SJSA1 (cell line): Measurements from ENCODE around the gene LRR1. TPM values are rescaled to one million over a fixed set of nuclear protein-coding genes. Genes with fewer than 3 reads are reported as not detected.
"Not testable (repeated sequence)": the region's sequence is repeated elsewhere in the genome, so short reads cannot be mapped to it uniquely, and the experiment has no call there.

Experiments used
- DNase-seq, 2 experiments: peaks; one replicate each; pipeline ENCODE4 v3.0.0-alpha.2; 2015 to 2020; ENCODE audit warnings: low spot score in 2 of 2, low read depth in 1 of 2
- H3K27ac ChIP-seq: fragments of 250-450 bp; sonication (Bioruptor Pico); 2 replicates; pipeline ENCODE4 v1.5.1; 2020; ENCODE audit warnings: mild to moderate bottlenecking, moderate library complexity
- H3K27me3 ChIP-seq: fragments of 250-450 bp; sonication (Bioruptor Pico); replicated peaks from 2 replicates; pipeline ENCODE4 v1.5.1; 2020; ENCODE audit warnings: mild to moderate bottlenecking, moderate library complexity
- H3K36me3 ChIP-seq: fragments of 250-450 bp; sonication (Bioruptor Pico); 2 replicates; pipeline ENCODE4 v1.5.1; 2020; ENCODE audit warnings: mild to moderate bottlenecking
- H3K4me1 ChIP-seq: fragments of 250-450 bp; sonication (Bioruptor Pico); replicated peaks from 2 replicates; pipeline ENCODE4 v1.6.1; 2021; ENCODE audit warnings: mild to moderate bottlenecking
- H3K4me3 ChIP-seq: fragments of 250-450 bp; sonication (Bioruptor Pico); 2 replicates; pipeline ENCODE4 v1.5.1; 2020; ENCODE audit warnings: mild to moderate bottlenecking
- H3K9me3 ChIP-seq: fragments of 250-450 bp; sonication (Bioruptor Pico); replicated peaks from 2 replicates; pipeline ENCODE4 v1.5.1; 2020; ENCODE audit warnings: mild to moderate bottlenecking
- total RNA-seq: library from RNA; depleted of rRNA; stranded (reverse); fragments of >200 nt; shearing (Covaris generic); gene quantifications from 2 replicates; pipeline ENCODE4 v1.2.3, GENCODE V29; 2014

The LRR1 gene
- total RNA-seq, 1 experiment from 2014 or later: 46.7 TPM

- Histone ChIP-seq H3K36me3 (peaks cover 53% of the 10 kb centered on the region), H3K27ac (no peak overlapping the region), H3K27me3 (no peaks in the 10 kb centered on the region), H3K4me1 (peaks cover 4% of the 10 kb centered on the region), H3K4me3 (no peak overlapping the region), H3K9me3 (no peaks in the 10 kb centered on the region)
- DNase-seq: no peak
Measured at GRCh38 chr14:49612251-49612650, 13.5 kb downstream of the LRR1 start.

- Histone ChIP-seq H3K27ac (no peak overlapping the region), H3K36me3 (peaks cover 53% of the 10 kb centered on the region)
- DNase-seq: no peak
Measured at GRCh38 chr14:49612671-49613070, 13.9 kb downstream of the LRR1 start.

DNA sequence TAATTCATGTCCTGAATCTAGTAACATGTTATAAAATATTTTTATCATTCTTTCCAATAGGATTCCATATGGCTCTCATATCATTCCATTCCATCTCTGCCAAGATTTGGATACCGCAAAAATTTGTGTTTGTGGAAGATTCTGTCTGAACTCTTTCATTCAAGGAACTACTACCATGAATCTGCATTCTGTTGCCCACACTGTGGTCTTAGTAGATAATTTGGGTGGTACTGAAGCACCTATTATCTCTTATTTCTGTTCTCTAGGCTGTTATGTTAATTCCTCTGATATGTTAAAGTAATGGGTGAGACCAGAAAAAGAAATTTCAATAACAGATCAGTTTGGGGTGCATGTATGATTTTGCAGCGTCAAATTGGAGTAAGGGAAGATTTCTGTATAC lies 15.5 kb downstream of the LRR1 start:
- no peak overlapping the region for H3K4me3 ChIP-seq
- DNase-seq: no peak
- peaks cover 24% of the 10 kb centered on the region for H3K4me1 ChIP-seq
- H3K27me3 ChIP-seq: no peaks in the 10 kb centered on the region
- H3K36me3 ChIP-seq: peaks cover 63% of the 10 kb centered on the region
- H3K27ac ChIP-seq: no peak overlapping the region
- no peaks in the 10 kb centered on the region for H3K9me3 ChIP-seq

More at GRCh38 chr14:49612671-49613070, 13.9 kb downstream of the LRR1 start:
- Histone ChIP-seq H3K9me3 (no peaks in the 10 kb centered on the region), H3K4me1 (peaks cover 8% of the 10 kb centered on the region), H3K4me3 (no peak overlapping the region), H3K27me3 (no peaks in the 10 kb centered on the region)

- no peaks in the 10 kb centered on the region for H3K9me3 ChIP-seq
- H3K36me3 ChIP-seq: peaks cover 65% of the 10 kb centered on the region
- H3K27ac ChIP-seq: no peak overlapping the region
- H3K27me3 ChIP-seq: no peaks in the 10 kb centered on the region
- no peak overlapping the region for H3K4me3 ChIP-seq
- peaks cover 24% of the 10 kb centered on the region for H3K4me1 ChIP-seq
- no peak for DNase-seq
Measured at GRCh38 chr14:49615776-49616175, 17.0 kb downstream of the LRR1 start.

GRCh38 chr14:49617852-49618519 lies 19.2 kb downstream of the LRR1 start:
- no peak for DNase-seq
- Histone ChIP-seq H3K4me3 (no peak overlapping the region), H3K27ac (no peak overlapping the region), H3K9me3 (no peaks in the 10 kb centered on the region), H3K27me3 (no peaks in the 10 kb centered on the region), H3K4me1 (peaks cover 37% of the 10 kb centered on the region), H3K36me3 (peaks cover 71% of the 10 kb centered on the region)

DNA sequence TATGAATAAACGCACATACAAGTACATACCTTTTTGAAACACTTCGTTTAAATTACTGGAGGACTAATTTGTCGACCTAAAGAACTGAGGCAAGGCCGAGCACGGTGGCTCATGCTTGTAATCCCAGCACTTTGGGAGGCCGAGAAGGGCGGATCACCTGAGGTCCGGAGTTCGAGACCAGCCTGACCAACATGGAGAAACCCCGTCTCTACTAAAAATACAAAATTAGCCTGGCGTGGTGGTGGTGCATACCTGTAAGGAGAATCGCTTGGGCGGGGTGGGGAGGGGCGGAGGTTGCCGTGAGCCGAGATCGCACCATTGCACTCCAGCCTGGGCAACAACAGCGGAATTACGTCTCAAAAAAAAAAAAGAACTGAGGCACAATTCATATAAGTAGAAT lies 20.5 kb downstream of the LRR1 start:
- not testable (repeated sequence) for H3K27ac ChIP-seq, H3K27me3 ChIP-seq, DNase-seq, H3K9me3 ChIP-seq
- H3K4me3 ChIP-seq: peak overlapping the region; percentile 73
- H3K4me1 ChIP-seq: peaks cover 37% of the 10 kb centered on the region
- H3K36me3 ChIP-seq: peaks cover 74% of the 10 kb centered on the region

- Histone ChIP-seq H3K9me3 (no peaks in the 10 kb centered on the region), H3K27me3 (no peaks in the 10 kb centered on the region), H3K4me1 (peaks cover 37% of the 10 kb centered on the region), H3K4me3 (peak overlapping the region; percentile 73), H3K36me3 (peaks cover 70% of the 10 kb centered on the region), H3K27ac (peak overlapping the region; percentile 80)
- DNase-seq: no peak
Measured at GRCh38 chr14:49619730-49620129, 21.0 kb downstream of the LRR1 start.

DNA sequence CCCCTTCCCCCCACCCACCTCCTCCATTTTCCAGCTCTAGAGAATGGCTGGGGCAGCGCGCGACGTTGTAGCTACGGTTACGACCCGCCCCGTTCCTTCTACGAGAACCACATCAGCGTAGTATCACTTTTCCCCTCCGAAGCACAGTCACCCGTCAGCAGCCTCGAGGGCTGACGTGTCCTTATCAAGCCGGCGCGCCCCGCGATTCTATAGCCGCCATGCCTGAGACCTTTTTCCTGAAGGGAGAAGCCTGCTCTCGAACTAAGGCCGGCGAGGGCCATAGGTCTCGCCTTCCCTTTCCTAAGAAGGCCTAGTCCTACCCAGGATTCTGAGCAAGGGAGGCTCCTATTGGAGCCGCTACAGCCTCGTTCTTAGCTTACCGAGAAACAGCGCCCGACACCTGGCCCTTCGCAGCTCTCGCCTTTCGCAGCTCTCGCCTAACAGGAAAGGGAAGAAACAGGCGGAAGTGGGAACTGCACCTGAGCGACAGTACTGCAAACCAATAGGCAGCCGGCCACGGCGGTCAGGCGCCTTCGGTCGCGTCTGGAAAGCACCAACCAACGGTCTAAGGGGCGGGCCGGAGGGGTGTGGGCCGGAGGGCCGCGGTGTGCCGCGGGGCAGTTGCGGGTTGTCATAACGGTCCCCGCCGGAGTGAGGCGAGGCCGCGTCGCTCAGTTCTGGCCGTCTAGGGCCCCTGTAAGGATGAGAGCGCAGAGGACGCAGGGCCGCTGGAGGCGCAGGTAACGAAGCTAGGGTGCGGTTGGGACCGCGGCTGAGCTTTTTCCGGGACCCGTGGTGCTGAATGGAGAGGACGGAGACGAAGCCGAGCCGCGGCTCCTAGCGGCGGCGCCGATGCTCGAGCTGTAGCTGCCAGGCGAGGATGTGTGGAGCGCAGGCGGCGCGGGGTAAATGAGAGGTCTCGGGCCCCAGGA lies 21.7 kb downstream of the LRR1 start, which contains the start of the genes MGAT2 and RPL36AL:
Gene MGAT2, plus strand, starts transcription at position 618 of the 932 bp plus-strand sequence. CDS start 470 bp downstream, outside the sequence.
Gene RPL36AL, minus strand, starts transcription at position 445 of the 932 bp plus-strand sequence. CDS start 1,522 bp downstream, outside the sequence.
- peak within 1 kb of the TSS; percentile 73 for H3K4me3 ChIP-seq

DNA sequence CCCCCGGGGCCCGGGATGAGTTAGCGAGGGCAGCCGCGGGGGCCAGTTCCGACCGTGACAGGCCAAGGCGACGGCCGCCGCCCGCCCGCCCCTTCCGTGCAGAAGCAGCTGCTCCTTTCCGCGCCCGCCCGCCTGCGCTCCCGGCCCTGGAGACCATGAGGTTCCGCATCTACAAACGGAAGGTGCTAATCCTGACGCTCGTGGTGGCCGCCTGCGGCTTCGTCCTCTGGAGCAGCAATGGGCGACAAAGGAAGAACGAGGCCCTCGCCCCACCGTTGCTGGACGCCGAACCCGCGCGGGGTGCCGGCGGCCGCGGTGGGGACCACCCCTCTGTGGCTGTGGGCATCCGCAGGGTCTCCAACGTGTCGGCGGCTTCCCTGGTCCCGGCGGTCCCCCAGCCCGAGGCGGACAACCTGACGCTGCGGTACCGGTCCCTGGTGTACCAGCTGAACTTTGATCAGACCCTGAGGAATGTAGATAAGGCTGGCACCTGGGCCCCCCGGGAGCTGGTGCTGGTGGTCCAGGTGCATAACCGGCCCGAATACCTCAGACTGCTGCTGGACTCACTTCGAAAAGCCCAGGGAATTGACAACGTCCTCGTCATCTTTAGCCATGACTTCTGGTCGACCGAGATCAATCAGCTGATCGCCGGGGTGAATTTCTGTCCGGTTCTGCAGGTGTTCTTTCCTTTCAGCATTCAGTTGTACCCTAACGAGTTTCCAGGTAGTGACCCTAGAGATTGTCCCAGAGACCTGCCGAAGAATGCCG lies 22.6 kb downstream of the LRR1 start:
- H3K4me1 ChIP-seq: peaks cover 37% of the 10 kb centered on the region
- DNase-seq: peak in 1 of 2 experiments; percentile 66

More for the DNA sequence above, 21.7 kb downstream of the LRR1 start, which contains the start of the genes MGAT2 and RPL36AL:
- Histone ChIP-seq H3K27ac (peak within 1 kb of the TSS; percentile 80), H3K36me3 (peaks cover 69% of the 10 kb centered on the region), H3K27me3 (no peaks in the 10 kb centered on the region), H3K9me3 (no peaks in the 10 kb centered on the region), H3K4me1 (peaks cover 37% of the 10 kb centered on the region)
- peak; percentile 92 to 98 for DNase-seq

GRCh38 chr14:49622022-49622607 lies 23.4 kb downstream of the LRR1 start:
- no peak overlapping the region for H3K27ac ChIP-seq
- peaks cover 34% of the 10 kb centered on the region for H3K4me1 ChIP-seq
- no peaks in the 10 kb centered on the region for H3K27me3 ChIP-seq
- no peaks in the 10 kb centered on the region for H3K9me3 ChIP-seq
- H3K4me3 ChIP-seq: peak overlapping the region; percentile 73
- peak in 1 of 2 experiments; percentile 30 for DNase-seq
- peaks cover 64% of the 10 kb centered on the region for H3K36me3 ChIP-seq

More for the DNA sequence above, 22.6 kb downstream of the LRR1 start:
- no peaks in the 10 kb centered on the region for H3K27me3 ChIP-seq
- no peaks in the 10 kb centered on the region for H3K9me3 ChIP-seq
- H3K4me3 ChIP-seq: peak overlapping the region; percentile 73
- peak overlapping the region; percentile 80 for H3K27ac ChIP-seq
- peaks cover 70% of the 10 kb centered on the region for H3K36me3 ChIP-seq

DNA sequence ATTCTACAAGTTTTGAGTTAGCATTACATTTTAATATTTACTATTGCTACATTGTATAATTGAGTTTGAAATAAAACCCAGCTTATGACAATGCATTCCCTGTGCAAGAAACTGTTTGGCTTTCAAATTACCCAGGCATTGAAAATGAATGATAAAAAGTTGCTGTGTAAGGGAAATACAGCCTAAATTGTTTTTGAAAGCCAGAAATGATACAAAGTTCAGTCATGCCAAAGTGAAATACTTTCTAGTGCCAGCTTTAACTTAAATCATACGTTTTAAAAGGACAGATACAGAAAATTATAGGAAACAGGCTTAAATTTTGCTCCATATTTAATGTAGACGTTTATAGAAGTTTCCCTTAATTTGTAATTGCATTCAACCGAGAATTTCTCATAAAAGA lies 24.6 kb downstream of the LRR1 start:
- no peaks in the 10 kb centered on the region for H3K9me3 ChIP-seq
- DNase-seq: no peak
- no peaks in the 10 kb centered on the region for H3K27me3 ChIP-seq
- no peak overlapping the region for H3K4me3 ChIP-seq
- H3K36me3 ChIP-seq: peaks cover 53% of the 10 kb centered on the region
- H3K4me1 ChIP-seq: peaks cover 21% of the 10 kb centered on the region
- no peak overlapping the region for H3K27ac ChIP-seq

DNA sequence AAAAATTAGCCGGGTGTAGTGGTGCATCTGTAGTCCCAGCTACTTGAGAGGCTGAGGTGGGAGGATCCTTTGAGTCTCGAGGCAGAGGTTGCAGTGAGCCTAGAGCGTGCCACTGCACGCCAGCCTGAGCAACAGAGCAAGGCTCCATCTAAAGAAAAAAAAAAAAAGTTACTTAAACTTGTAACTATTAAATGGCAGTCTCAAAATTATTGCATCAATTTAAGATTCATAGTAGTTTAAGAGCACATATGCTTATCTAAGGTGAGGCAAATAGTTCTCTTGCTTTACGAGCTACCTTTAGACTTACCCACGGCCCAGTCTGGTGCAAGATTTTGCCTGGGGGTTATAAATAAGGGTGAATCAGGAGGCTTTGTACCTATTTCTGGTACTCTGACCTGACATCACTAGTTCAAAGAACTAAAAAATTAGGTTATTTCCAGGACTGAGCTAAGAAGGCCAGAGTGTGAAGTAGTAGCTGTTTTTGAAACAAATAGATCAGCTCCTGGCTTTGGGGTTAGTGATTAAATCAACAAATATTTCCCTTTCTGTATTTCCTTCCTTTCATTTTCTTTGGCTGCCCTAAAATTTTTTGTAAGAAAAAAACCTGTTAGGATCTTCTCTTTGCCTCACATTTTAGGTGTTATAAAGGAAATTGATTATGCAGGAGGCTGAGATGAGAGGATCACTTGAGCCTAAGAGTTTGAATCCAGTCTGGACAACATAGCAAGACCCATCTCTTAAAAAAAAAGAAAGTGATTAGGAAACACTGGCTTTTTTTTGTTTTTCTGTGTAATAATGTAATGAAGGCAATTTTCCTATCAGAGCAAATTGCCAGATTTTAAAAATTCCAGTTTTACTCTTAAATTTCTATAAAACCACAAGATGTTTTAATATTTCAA lies 25.4 kb downstream of the LRR1 start:
- Histone ChIP-seq H3K36me3 (peaks cover 45% of the 10 kb centered on the region), H3K4me3 (no peak overlapping the region), H3K27me3 (no peaks in the 10 kb centered on the region), H3K9me3 (no peaks in the 10 kb centered on the region), H3K4me1 (peaks cover 13% of the 10 kb centered on the region), H3K27ac (no peak overlapping the region)
- DNase-seq: no peak
